ENCODE measurements around the gene CCP110. TPM values are rescaled to one million over a fixed set of nuclear protein-coding genes. Genes with fewer than 3 reads are reported as not detected.
A peak's percentile ranks its signal among the peaks of the same experiment; 100 is the strongest.

Gene CCP110
- total and polyA plus RNA-seq, 2 experiments from 2014 or later: 10.7 to 20.9 TPM

DNA sequence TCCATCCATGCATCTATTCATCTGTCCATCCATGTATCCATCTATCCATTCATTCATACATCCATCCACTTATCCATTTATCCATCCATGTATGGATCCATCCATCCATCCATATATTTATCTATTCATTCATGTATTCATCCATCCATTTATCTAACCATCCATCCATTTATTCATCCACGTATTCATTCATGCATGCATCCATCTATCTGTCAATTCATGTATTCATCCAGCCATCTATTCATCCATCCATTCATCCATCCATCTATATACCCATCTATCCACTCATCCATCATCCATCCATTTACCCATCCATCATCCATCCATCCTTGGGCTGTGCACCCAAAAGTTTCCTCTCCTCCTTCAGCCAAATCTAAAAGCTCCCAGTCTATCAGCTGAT is 45.2 kb upstream of the CCP110 start:
- Mint-ChIP-seq H3K36me3 (ENCODE audit: low read depth) (no peaks in the 10 kb centered on the region), H3K4me1 (no peaks in the 10 kb centered on the region; the same call in 2 of the 3 replicates), H3K27ac (no peak overlapping the region), H3K9me3 (no peaks in the 10 kb centered on the region), H3K27me3 (ENCODE audit: insufficient read depth, low read depth, poor library complexity) (peaks cover 2% of the 10 kb centered on the region), H3K4me3 (no peak overlapping the region)
- H3K79me2 ChIP-seq (replicated peaks; ENCODE audit: insufficient read depth): no peaks in the 10 kb centered on the region
- TF ChIP-seq EZH2 (IDR thresholded peaks at IDR 0.05; ENCODE audit: low read depth, unreplicated experiment) (no peak), JUNB (IDR thresholded peaks at IDR 0.05; ENCODE audit: unreplicated experiment) (no peak), CREB1 (CRISPR knock-in tag; IDR thresholded peaks at IDR 0.05; ENCODE audit: low read depth) (no peak), EZH2phosphoT487 (IDR thresholded peaks at IDR 0.05; ENCODE audit: unreplicated experiment) (no peak), POLR2AphosphoS5 (IDR thresholded peaks at IDR 0.05; ENCODE audit: low read depth) (no peak), ZNF331 (CRISPR knock-in tag; IDR thresholded peaks at IDR 0.05; ENCODE audit: low read depth) (no peak)
- TF ChIP-seq, protein P1, sequence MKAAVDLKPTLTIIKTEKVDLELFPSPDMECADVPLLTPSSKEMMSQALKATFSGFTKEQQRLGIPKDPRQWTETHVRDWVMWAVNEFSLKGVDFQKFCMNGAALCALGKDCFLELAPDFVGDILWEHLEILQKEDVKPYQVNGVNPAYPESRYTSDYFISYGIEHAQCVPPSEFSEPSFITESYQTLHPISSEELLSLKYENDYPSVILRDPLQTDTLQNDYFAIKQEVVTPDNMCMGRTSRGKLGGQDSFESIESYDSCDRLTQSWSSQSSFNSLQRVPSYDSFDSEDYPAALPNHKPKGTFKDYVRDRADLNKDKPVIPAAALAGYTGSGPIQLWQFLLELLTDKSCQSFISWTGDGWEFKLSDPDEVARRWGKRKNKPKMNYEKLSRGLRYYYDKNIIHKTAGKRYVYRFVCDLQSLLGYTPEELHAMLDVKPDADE (IDR thresholded peaks at IDR 0.05): no peak
- TF ChIP-seq, protein P2, sequence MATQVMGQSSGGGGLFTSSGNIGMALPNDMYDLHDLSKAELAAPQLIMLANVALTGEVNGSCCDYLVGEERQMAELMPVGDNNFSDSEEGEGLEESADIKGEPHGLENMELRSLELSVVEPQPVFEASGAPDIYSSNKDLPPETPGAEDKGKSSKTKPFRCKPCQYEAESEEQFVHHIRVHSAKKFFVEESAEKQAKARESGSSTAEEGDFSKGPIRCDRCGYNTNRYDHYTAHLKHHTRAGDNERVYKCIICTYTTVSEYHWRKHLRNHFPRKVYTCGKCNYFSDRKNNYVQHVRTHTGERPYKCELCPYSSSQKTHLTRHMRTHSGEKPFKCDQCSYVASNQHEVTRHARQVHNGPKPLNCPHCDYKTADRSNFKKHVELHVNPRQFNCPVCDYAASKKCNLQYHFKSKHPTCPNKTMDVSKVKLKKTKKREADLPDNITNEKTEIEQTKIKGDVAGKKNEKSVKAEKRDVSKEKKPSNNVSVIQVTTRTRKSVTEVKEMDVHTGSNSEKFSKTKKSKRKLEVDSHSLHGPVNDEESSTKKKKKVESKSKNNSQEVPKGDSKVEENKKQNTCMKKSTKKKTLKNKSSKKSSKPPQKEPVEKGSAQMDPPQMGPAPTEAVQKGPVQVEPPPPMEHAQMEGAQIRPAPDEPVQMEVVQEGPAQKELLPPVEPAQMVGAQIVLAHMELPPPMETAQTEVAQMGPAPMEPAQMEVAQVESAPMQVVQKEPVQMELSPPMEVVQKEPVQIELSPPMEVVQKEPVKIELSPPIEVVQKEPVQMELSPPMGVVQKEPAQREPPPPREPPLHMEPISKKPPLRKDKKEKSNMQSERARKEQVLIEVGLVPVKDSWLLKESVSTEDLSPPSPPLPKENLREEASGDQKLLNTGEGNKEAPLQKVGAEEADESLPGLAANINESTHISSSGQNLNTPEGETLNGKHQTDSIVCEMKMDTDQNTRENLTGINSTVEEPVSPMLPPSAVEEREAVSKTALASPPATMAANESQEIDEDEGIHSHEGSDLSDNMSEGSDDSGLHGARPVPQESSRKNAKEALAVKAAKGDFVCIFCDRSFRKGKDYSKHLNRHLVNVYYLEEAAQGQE (IDR thresholded peaks at IDR 0.05; ENCODE audit: unreplicated experiment): no peak
- H3K4me2 ChIP-seq: no peak overlapping the region
- H3K27me3 ChIP-seq (ENCODE audit: insufficient read depth): no peaks in the 10 kb centered on the region
- no peaks in the 10 kb centered on the region for H3F3A ChIP-seq (replicated peaks; ENCODE audit: low read depth)
- DNase-seq (ENCODE audit: low spot score) (no peak), ATAC-seq (no peak)
- H2AFZ ChIP-seq: no peak overlapping the region
- H3K4me3 ChIP-seq: no peak overlapping the region
- H3K9me2 ChIP-seq (ENCODE audit: insufficient read depth): 0 out of 2 replicates have a peak, but pooled peaks cover 5% of the 10 kb centered on the region
- no peak overlapping the region for H3K27ac ChIP-seq (ENCODE audit: low read depth)
- H3K4me1 ChIP-seq (ENCODE audit: insufficient read depth): 0 out of 2 replicates have a peak, but pooled peaks cover 4% of the 10 kb centered on the region
- H4K20me1 ChIP-seq (replicated peaks; ENCODE audit: insufficient read depth): no peaks in the 10 kb centered on the region
- no peaks in the 10 kb centered on the region for H3K36me3 ChIP-seq (ENCODE audit: insufficient read depth)

DNA sequence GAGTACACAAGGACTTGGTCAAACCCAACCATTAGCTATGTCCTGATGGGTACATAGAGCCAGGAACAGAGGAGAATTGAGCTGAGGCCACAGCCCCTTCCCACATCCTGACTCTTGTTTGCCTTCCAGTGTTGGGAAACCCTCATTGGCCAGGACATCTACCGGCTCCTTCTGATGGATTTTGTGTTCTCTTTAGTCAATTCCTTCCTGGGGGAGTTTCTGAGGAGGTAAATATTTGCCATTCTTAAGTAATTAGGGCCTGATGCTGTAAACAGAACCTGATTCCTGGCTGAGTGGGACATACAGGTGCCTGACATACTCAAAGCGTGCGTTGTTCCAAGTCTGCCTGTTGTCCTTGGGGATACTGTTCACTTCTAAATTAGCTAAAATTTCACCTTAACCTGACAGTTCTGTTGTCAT is 44.4 kb upstream of the CCP110 start:
- no peaks in the 10 kb centered on the region for H3F3A ChIP-seq (replicated peaks; ENCODE audit: low read depth)
- H3K36me3 ChIP-seq (ENCODE audit: insufficient read depth): no peaks in the 10 kb centered on the region
- 0 out of 2 replicates have a peak, but pooled peaks cover 5% of the 10 kb centered on the region for H3K9me2 ChIP-seq (ENCODE audit: insufficient read depth)
- Mint-ChIP-seq H3K4me3 (no peak overlapping the region), H3K36me3 (ENCODE audit: low read depth) (no peaks in the 10 kb centered on the region), H3K4me1 (no peaks in the 10 kb centered on the region; the same call in 2 of the 3 replicates), H3K9me3 (no peaks in the 10 kb centered on the region), H3K27me3 (ENCODE audit: insufficient read depth, low read depth, poor library complexity) (peaks cover 2% of the 10 kb centered on the region), H3K27ac (no peak overlapping the region)
- H3K4me3 ChIP-seq: no peak overlapping the region
- DNase-seq (ENCODE audit: low spot score) (peak; percentile 36), ATAC-seq (no peak)
- no peak overlapping the region for H2AFZ ChIP-seq
- no peak overlapping the region for H3K27ac ChIP-seq (ENCODE audit: low read depth)
- no peaks in the 10 kb centered on the region for H3K27me3 ChIP-seq (ENCODE audit: insufficient read depth)
- H4K20me1 ChIP-seq (replicated peaks; ENCODE audit: insufficient read depth): no peaks in the 10 kb centered on the region
- no peak overlapping the region for H3K4me2 ChIP-seq
- 0 out of 2 replicates have a peak, but pooled peaks cover 4% of the 10 kb centered on the region for H3K4me1 ChIP-seq (ENCODE audit: insufficient read depth)
- no peaks in the 10 kb centered on the region for H3K79me2 ChIP-seq (replicated peaks; ENCODE audit: insufficient read depth)
- no peak for TF ChIP-seq JUNB (IDR thresholded peaks at IDR 0.05; ENCODE audit: unreplicated experiment)
- TF ChIP-seq, protein P2 (IDR thresholded peaks at IDR 0.05; ENCODE audit: unreplicated experiment): no peak
- TF ChIP-seq ZNF114 (CRISPR knock-in tag; IDR thresholded peaks at IDR 0.05): no peak
- no peak for TF ChIP-seq STAT1 (IDR thresholded peaks at IDR 0.05; ENCODE audit: unreplicated experiment)
- no peak for TF ChIP-seq EZH2phosphoT487 (IDR thresholded peaks at IDR 0.05; ENCODE audit: unreplicated experiment)
- TF ChIP-seq, protein P1 (IDR thresholded peaks at IDR 0.05): no peak

All from GM23338 (cell line).